OCI-LY3 (cell line): Measurements from ENCODE around the gene KRTAP5-11.
A peak's percentile ranks its signal among the peaks of the same experiment; 100 is the strongest.
"Not testable (repeated sequence)": the region's sequence is repeated elsewhere in the genome, so short reads cannot be mapped to it uniquely, and the experiment has no call there.

Source experiments
- H2AFZ ChIP-seq: fragments of 200-600, 300-600 bp; shearing (Covaris generic); 2 replicates; pipeline ENCODE4 v1.6.0; 2014; ENCODE audit warnings: antibody characterized with exemption, low read depth, low read length
- H3K27ac ChIP-seq: fragments of 200-600, 300-600 bp; sonication (generic); 2 replicates; pipeline ENCODE4 v1.5.1; 2014; ENCODE audit warnings: mild to moderate bottlenecking, low read length, moderate library complexity, mixed read lengths
- H3K27me3 ChIP-seq: fragments of 200-600, 300-600 bp; sonication (generic); 2 replicates; pipeline ENCODE4 v1.6.1; 2014; ENCODE audit warnings: low read depth, low read length, mixed read lengths
- H3K36me3 ChIP-seq: fragments of 200-600, 300-600 bp; sonication (generic); replicated peaks from 2 replicates; pipeline ENCODE3; 2014; ENCODE audit warnings: low read depth, low read length, mixed read lengths
- H3K4me1 ChIP-seq: fragments of 300-600, 200-600 bp; sonication (generic); 2 replicates; pipeline ENCODE4 v1.6.1; 2014; ENCODE audit warnings: low read length, mixed read lengths
- H3K4me2 ChIP-seq: fragments of 200-600, 300-600 bp; sonication (generic); 2 replicates; pipeline ENCODE4 v1.6.1; 2014; ENCODE audit warnings: low read length, mixed read lengths
- H3K4me3 ChIP-seq: fragments of 300-600, 200-600 bp; sonication (generic); 2 replicates; pipeline ENCODE4 v1.5.1; 2014; ENCODE audit warnings: antibody characterized with exemption, mild to moderate bottlenecking, low read length, moderate library complexity
- H3K79me2 ChIP-seq: fragments of 300-600, 200-600 bp; shearing (Covaris generic); 2 replicates; pipeline ENCODE4 v1.6.1; 2014; ENCODE audit warnings: mild to moderate bottlenecking, low read length, mixed read lengths
- H3K9ac ChIP-seq: fragments of 300-600, 200-600 bp; shearing (Covaris generic); 2 replicates; pipeline ENCODE4 v1.6.0; 2014; ENCODE audit warnings: mild to moderate bottlenecking, low read length, moderate library complexity
- H3K9me3 ChIP-seq: fragments of 200-600, 300-600 bp; shearing (Covaris generic); 2 replicates; pipeline ENCODE4 v1.6.1; 2014; ENCODE audit warnings: low read length, mixed read lengths; ENCODE audit not compliant: insufficient read depth
- H4K20me1 ChIP-seq: fragments of 200-600, 300-600 bp; sonication (generic); 2 replicates; pipeline ENCODE4 v1.6.1; 2016; ENCODE audit warnings: low read length, mixed read lengths; ENCODE audit not compliant: insufficient read depth
- CTCF ChIP-seq: fragments of 200-600, 300-600 bp; sonication (generic); IDR thresholded peaks from 2 replicates; pipeline ENCODE4 v1.5.1; 2014; ENCODE audit warnings: antibody characterized with exemption, low read length, low read depth

KRTAP5-11 gene

DNA sequence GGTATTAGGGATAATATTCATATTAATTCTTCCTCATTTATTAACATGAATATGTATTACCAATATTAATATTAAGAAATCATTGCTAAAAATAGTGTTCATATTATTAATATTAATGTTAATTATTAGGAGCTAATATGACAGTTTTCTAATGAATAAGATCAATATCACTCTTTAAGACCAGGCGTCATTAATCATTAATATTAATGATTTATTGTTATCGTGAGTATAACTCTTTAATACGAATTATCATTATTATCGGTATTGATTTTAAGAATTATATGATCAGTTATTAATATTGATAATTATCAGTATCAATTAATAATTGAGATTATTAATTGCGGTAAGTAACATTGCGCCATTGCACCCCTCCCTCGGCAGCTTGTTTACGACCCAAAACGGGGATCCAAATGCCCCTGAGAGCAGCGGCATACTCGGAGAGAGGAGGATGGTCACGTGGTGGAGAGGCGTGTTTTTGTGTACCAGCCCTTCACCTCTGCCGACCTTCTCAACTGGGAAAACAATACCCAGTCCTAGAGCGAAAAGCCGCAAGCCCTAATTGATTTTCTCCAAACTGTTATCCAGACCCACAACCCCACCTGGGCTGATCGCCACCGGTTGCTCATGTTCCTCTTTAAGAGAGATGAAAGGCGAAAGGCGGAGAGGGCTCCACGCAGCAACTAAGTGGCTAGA, 28.7 kb upstream of the KRTAP5-11 start:
- H3K27ac ChIP-seq, H2AFZ ChIP-seq, H3K79me2 ChIP-seq, H3K27me3 ChIP-seq, H3K36me3 ChIP-seq, H3K4me3 ChIP-seq, H4K20me1 ChIP-seq, H3K4me1 ChIP-seq, H3K9ac ChIP-seq, H3K4me2 ChIP-seq, H3K9me3 ChIP-seq: not testable (repeated sequence)

DNA sequence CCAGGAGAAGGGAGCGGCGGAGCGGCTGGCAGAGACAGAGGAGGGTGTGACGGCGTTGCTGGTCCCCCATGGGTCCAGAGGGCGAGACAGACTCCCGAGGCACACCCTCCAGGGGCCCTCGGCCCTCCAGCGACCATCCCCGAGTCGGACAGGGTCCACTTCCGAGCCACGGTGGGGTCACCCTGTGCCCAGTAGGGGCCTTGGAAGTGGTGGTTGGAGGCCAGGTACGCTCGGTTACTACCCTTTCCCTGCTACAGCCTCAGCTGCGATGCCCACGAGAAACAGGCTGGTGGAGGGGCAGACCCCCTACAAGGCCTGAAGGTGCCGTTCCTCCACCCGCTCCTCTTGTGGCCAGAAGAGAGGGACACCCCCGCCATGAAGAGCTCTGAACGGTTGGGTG, 25.6 kb upstream of the KRTAP5-11 start:
- H3K9me3 ChIP-seq, H2AFZ ChIP-seq, H3K27me3 ChIP-seq, H3K4me1 ChIP-seq, H3K27ac ChIP-seq, H3K9ac ChIP-seq, H3K36me3 ChIP-seq, H3K79me2 ChIP-seq, H4K20me1 ChIP-seq, H3K4me2 ChIP-seq, H3K4me3 ChIP-seq: not testable (repeated sequence)

- H3K79me2 ChIP-seq, H3K4me1 ChIP-seq, H3K36me3 ChIP-seq, H3K27ac ChIP-seq, H2AFZ ChIP-seq, H4K20me1 ChIP-seq, H3K9ac ChIP-seq, H3K9me3 ChIP-seq, H3K4me2 ChIP-seq, H3K4me3 ChIP-seq, H3K27me3 ChIP-seq: not testable (repeated sequence)
Observed at GRCh38 chr11:71607520-71608216, 25.0 kb upstream of the KRTAP5-11 start.

DNA sequence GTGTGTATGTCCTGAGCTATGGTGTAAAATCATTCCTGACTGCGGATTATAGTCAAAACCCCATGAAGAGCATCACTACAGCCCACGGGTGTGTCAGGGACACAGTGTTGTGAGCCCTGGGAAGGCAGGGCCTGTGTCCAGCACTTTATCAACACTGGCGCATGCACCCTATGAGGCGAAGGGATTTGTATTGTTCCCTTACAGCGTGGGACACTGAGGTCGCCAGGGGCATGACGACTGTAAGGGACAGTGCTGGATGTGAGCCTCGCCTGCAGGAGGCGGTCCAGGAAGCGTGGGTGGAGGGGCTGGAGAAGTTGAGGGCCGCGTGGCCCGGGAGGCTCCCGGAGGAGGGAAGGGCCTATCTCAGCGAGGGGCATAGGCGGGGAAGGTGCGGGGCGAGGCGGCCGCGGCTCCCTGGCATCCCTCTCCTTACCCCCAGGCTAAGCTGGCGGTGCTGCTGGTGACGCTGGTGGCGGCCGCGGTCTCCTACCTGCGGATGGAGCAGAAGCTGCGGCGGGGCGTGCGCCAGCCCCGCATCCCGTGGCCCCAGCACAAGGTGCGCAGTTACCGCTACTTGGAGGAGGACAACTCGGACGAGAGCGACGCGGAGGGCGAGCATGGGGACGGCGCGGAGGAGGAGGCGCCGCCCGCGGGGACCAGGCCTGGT, 24.3 kb upstream of the KRTAP5-11 start:
- not testable (repeated sequence) for H3K9me3 ChIP-seq, H4K20me1 ChIP-seq, H3K4me2 ChIP-seq, H3K27ac ChIP-seq, H3K4me3 ChIP-seq, H3K79me2 ChIP-seq, H3K4me1 ChIP-seq, H2AFZ ChIP-seq, H3K9ac ChIP-seq, H3K36me3 ChIP-seq, H3K27me3 ChIP-seq

GRCh38 chr11:71604798-71605488, 22.3 kb upstream of the KRTAP5-11 start:
- not testable (repeated sequence) for H3K79me2 ChIP-seq, H3K36me3 ChIP-seq, H3K9me3 ChIP-seq, H3K4me1 ChIP-seq, H3K27me3 ChIP-seq, H4K20me1 ChIP-seq, H2AFZ ChIP-seq, H3K27ac ChIP-seq, H3K4me3 ChIP-seq, H3K9ac ChIP-seq
- peak; percentile 26 for TF ChIP-seq CTCF
- peak overlapping the region; percentile 22; the same call in 1 of the 2 replicates for H3K4me2 ChIP-seq

DNA sequence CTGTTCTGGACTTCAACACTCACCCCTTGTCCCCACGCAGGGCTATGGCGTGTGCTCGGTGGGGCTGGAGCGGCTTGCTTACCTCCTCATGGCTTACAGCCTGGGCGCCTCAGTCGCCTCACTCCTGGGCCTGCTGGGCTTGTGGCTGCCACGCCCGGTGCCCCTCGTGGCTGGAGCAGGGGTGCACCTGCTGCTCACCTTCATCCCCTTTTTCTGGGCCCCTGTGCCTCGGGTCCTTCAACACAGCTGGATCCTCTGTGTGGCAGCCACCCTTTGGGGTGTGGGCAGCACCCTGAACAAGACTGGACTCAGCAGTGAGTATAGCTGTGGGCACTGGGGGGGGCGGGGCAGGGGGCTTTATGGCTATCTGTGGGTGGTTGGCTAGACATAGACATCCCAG, 20.5 kb upstream of the KRTAP5-11 start:
- H3K79me2 ChIP-seq, H3K27ac ChIP-seq, H3K9ac ChIP-seq, H3K4me3 ChIP-seq, H4K20me1 ChIP-seq, H2AFZ ChIP-seq, H3K36me3 ChIP-seq, H3K4me1 ChIP-seq, H3K27me3 ChIP-seq, H3K9me3 ChIP-seq: not testable (repeated sequence)
- H3K4me2 ChIP-seq: peak overlapping the region; percentile 20; the same call in 1 of the 2 replicates

- not testable (repeated sequence) for H3K4me1 ChIP-seq, H3K27me3 ChIP-seq, H3K27ac ChIP-seq, H3K4me3 ChIP-seq, H3K9me3 ChIP-seq, H3K4me2 ChIP-seq, H2AFZ ChIP-seq, H3K36me3 ChIP-seq, H4K20me1 ChIP-seq, H3K79me2 ChIP-seq, H3K9ac ChIP-seq
Observed at GRCh38 chr11:71589546-71589920, 6.9 kb upstream of the KRTAP5-11 start.
